Measurements from ENCODE around the gene SELENON.

DNA sequence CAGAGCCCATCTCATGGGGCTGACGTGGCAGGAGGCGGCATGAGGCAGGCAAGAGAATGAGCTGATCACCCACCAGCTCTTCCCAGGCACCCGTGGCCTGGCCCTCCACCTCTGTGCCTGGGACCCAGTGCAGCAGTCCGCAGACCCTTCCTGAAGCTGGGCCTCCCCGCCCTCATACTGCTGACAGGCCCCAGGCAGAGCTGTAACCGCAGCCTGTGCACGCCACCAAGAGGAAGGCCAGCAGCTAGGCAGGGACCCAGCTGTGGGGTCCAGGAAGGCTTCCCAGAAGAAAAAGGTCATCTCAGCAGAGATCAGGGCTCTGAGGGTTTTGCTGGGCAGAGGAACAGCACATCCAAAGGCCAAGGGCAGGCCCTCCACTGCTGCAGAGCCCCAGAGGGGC is 9.9 kb downstream of the SELENON start:
- TF ChIP-seq, protein P1, sequence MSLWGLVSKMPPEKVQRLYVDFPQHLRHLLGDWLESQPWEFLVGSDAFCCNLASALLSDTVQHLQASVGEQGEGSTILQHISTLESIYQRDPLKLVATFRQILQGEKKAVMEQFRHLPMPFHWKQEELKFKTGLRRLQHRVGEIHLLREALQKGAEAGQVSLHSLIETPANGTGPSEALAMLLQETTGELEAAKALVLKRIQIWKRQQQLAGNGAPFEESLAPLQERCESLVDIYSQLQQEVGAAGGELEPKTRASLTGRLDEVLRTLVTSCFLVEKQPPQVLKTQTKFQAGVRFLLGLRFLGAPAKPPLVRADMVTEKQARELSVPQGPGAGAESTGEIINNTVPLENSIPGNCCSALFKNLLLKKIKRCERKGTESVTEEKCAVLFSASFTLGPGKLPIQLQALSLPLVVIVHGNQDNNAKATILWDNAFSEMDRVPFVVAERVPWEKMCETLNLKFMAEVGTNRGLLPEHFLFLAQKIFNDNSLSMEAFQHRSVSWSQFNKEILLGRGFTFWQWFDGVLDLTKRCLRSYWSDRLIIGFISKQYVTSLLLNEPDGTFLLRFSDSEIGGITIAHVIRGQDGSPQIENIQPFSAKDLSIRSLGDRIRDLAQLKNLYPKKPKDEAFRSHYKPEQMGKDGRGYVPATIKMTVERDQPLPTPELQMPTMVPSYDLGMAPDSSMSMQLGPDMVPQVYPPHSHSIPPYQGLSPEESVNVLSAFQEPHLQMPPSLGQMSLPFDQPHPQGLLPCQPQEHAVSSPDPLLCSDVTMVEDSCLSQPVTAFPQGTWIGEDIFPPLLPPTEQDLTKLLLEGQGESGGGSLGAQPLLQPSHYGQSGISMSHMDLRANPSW (CRISPR knock-in tag; IDR thresholded peaks at IDR 0.05; ENCODE audit: borderline replicate concordance), result no peak
- TF ChIP-seq ZNF83 (CRISPR knock-in tag; IDR thresholded peaks at IDR 0.05; ENCODE audit: borderline replicate concordance), result no peak
- TF ChIP-seq RXRA (CRISPR knock-in tag; IDR thresholded peaks at IDR 0.05), result no peak
- no peak; the same call in 1 of the 2 replicates for TF ChIP-seq CTCF (CRISPR knock-in tag; IDR thresholded peaks at IDR 0.05)
- TF ChIP-seq, protein P2, sequence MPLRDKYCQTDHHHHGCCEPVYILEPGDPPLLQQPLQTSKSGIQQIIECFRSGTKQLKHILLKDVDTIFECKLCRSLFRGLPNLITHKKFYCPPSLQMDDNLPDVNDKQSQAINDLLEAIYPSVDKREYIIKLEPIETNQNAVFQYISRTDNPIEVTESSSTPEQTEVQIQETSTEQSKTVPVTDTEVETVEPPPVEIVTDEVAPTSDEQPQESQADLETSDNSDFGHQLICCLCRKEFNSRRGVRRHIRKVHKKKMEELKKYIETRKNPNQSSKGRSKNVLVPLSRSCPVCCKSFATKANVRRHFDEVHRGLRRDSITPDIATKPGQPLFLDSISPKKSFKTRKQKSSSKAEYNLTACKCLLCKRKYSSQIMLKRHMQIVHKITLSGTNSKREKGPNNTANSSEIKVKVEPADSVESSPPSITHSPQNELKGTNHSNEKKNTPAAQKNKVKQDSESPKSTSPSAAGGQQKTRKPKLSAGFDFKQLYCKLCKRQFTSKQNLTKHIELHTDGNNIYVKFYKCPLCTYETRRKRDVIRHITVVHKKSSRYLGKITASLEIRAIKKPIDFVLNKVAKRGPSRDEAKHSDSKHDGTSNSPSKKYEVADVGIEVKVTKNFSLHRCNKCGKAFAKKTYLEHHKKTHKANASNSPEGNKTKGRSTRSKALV (CRISPR knock-in tag; IDR thresholded peaks at IDR 0.05), result no peak
- TF ChIP-seq IRF2 (CRISPR knock-in tag; IDR thresholded peaks at IDR 0.05), result no peak
- no peak for TF ChIP-seq BRCA1 (CRISPR knock-in tag; IDR thresholded peaks at IDR 0.05)
- TF ChIP-seq EZH2 (conservative IDR thresholded peaks at IDR 0.05; ENCODE audit: low read depth, low read length), result no peak
- no peak for TF ChIP-seq EP300 (IDR thresholded peaks at IDR 0.05; ENCODE audit: low read depth in 2 of 2, low read length in 2 of 2)
- TF ChIP-seq EP300 (CRISPR knock-in tag; IDR thresholded peaks at IDR 0.05; ENCODE audit: borderline replicate concordance), result no peak
- TF ChIP-seq ZFP37 (CRISPR knock-in tag; IDR thresholded peaks at IDR 0.05; ENCODE audit: borderline replicate concordance), result no peak
- no peak for TF ChIP-seq TCF12 (IDR thresholded peaks at IDR 0.05)
- TF ChIP-seq TCF12 (CRISPR knock-in tag; IDR thresholded peaks at IDR 0.05), result no peak
- TF ChIP-seq CEBPB (IDR thresholded peaks at IDR 0.05; ENCODE audit: borderline replicate concordance, low read depth, low read length), result no peak
- TF ChIP-seq ZKSCAN1 (IDR thresholded peaks at IDR 0.05; ENCODE audit: low read length), result no peak
- no peak for TF ChIP-seq ZBTB8A (CRISPR knock-in tag; IDR thresholded peaks at IDR 0.05; ENCODE audit: borderline replicate concordance, low read depth)
